ENCODE results near the gene GP5. TPM values are rescaled to one million over a fixed set of nuclear protein-coding genes. Genes with fewer than 3 reads are reported as not detected.

GP5 gene
- total RNA-seq, 1 donor from 2014 or later, result 0.15 TPM

GRCh38 chr3:194386066-194386465 lies 13.0 kb downstream of the GP5 start:
- no peak for DNase-seq
- H3K4me1 Mint-ChIP-seq (ENCODE audit: low read depth, unreplicated experiment), result peaks cover 4% of the 10 kb centered on the region
- no peak overlapping the region for H3K4me3 Mint-ChIP-seq (ENCODE audit: unreplicated experiment)
- peaks cover 8% of the 10 kb centered on the region for H3K27me3 Mint-ChIP-seq (ENCODE audit: unreplicated experiment)
- H3K9me3 Mint-ChIP-seq (ENCODE audit: unreplicated experiment), result peaks cover 6% of the 10 kb centered on the region
- peaks cover 13% of the 10 kb centered on the region for H3K36me3 Mint-ChIP-seq (ENCODE audit: unreplicated experiment)
- TF ChIP-seq, protein P1, sequence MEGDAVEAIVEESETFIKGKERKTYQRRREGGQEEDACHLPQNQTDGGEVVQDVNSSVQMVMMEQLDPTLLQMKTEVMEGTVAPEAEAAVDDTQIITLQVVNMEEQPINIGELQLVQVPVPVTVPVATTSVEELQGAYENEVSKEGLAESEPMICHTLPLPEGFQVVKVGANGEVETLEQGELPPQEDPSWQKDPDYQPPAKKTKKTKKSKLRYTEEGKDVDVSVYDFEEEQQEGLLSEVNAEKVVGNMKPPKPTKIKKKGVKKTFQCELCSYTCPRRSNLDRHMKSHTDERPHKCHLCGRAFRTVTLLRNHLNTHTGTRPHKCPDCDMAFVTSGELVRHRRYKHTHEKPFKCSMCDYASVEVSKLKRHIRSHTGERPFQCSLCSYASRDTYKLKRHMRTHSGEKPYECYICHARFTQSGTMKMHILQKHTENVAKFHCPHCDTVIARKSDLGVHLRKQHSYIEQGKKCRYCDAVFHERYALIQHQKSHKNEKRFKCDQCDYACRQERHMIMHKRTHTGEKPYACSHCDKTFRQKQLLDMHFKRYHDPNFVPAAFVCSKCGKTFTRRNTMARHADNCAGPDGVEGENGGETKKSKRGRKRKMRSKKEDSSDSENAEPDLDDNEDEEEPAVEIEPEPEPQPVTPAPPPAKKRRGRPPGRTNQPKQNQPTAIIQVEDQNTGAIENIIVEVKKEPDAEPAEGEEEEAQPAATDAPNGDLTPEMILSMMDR (IDR thresholded peaks at IDR 0.05; ENCODE audit: partially characterized antibody, unreplicated experiment), result no peak
- no peak overlapping the region for H3K27ac Mint-ChIP-seq (ENCODE audit: unreplicated experiment)

DNA sequence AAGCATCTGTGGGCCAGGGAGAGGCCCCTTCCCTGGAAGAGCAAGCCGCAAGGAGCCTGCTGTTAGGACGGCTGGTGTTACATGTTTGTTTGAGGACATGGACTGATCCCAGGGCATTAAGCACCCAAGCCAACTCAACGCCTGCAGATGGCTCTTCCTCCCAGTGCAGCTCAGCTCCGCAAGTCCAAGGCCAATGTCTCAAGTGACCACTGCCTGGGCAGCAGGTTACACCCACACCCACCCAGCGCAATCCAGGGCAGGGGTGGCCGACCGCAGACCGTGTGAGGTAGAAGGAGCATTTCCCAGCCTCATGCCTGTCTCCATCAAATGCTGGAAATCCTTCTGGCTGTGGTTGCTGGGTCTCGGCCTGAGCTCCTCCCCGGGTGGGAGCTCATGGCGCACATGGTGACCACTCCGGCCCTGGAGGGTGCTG lies 14.5 kb downstream of the GP5 start:
- Mint-ChIP-seq H3K27ac (ENCODE audit: unreplicated experiment) (no peak overlapping the region), H3K9me3 (ENCODE audit: unreplicated experiment) (no peaks in the 10 kb centered on the region), H3K36me3 (ENCODE audit: unreplicated experiment) (no peaks in the 10 kb centered on the region), H3K4me3 (ENCODE audit: unreplicated experiment) (no peak overlapping the region), H3K27me3 (ENCODE audit: unreplicated experiment) (peaks cover 8% of the 10 kb centered on the region), H3K4me1 (ENCODE audit: low read depth, unreplicated experiment) (peaks cover 9% of the 10 kb centered on the region)
- TF ChIP-seq, protein P1 (IDR thresholded peaks at IDR 0.05; ENCODE audit: partially characterized antibody, unreplicated experiment), result no peak
- DNase-seq, result no peak

DNA sequence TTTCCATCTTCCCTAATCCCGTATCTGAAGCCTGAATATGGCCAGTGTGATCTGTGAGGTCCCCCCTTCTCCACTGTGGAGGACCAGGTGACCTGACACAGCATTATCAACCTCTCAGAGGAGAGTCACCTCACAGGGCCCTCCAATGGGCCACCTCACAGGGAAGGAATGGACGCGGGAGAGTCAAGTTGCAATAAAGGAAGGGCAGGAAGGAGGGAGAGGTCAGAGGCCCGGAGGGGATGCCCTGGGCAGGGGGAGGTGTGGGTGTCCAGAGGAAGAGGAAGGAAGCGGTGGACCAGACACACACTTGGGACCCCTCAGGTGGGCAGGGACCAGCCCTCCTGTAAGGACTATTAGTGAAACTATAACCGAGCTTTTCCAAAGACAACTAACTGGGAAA lies 14.9 kb downstream of the GP5 start:
- TF ChIP-seq, protein P1 (IDR thresholded peaks at IDR 0.05; ENCODE audit: partially characterized antibody, unreplicated experiment), result no peak
- no peaks in the 10 kb centered on the region for H3K9me3 Mint-ChIP-seq (ENCODE audit: unreplicated experiment)

DNA sequence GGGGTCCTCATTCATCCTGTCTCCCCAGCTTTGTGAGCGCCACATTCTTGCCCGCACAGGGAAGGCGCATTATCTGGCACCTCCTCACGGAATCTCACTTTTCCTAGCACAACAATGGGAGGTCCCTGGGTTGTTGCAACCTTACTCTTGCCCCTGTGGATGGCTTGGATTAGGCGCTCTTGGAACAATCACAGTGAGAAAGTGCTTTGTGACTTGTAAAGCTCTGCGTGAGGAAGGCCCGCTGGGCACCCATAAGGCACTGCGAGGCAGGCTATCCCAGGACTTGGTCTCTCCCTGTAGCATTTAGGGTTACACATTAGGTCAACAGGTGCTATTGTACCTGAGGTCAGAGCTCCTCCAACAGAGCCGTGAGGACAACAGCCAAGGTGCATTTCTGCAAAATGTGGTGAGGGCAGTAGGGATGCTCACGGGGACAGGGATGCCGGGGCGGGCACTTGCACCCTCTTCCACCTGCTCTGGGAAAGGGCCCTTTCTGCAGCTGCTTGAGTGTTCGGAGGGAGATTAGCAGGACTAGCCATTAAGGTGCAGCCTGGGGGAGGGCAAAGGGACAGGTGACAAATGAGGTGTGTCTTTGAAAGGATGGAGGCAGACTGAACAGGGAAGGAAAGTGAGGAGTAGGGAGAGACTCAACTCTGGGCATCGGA lies 15.7 kb downstream of the GP5 start:
- H3K4me3 Mint-ChIP-seq (ENCODE audit: unreplicated experiment), result no peak overlapping the region
- no peaks in the 10 kb centered on the region for H3K9me3 Mint-ChIP-seq (ENCODE audit: unreplicated experiment)
- H3K36me3 Mint-ChIP-seq (ENCODE audit: unreplicated experiment), result no peaks in the 10 kb centered on the region
- DNase-seq, result no peak
- TF ChIP-seq, protein P1 (IDR thresholded peaks at IDR 0.05; ENCODE audit: partially characterized antibody, unreplicated experiment), result no peak
- H3K27ac Mint-ChIP-seq (ENCODE audit: unreplicated experiment), result no peak overlapping the region
- peaks cover 9% of the 10 kb centered on the region for H3K4me1 Mint-ChIP-seq (ENCODE audit: low read depth, unreplicated experiment)
- peaks cover 8% of the 10 kb centered on the region for H3K27me3 Mint-ChIP-seq (ENCODE audit: unreplicated experiment)

More for the DNA sequence above, 14.9 kb downstream of the GP5 start:
- Mint-ChIP-seq H3K36me3 (ENCODE audit: unreplicated experiment) (no peaks in the 10 kb centered on the region), H3K27me3 (ENCODE audit: unreplicated experiment) (peaks cover 8% of the 10 kb centered on the region), H3K4me1 (ENCODE audit: low read depth, unreplicated experiment) (peaks cover 9% of the 10 kb centered on the region), H3K27ac (ENCODE audit: unreplicated experiment) (no peak overlapping the region), H3K4me3 (ENCODE audit: unreplicated experiment) (no peak overlapping the region)
- DNase-seq, result no peak

DNA sequence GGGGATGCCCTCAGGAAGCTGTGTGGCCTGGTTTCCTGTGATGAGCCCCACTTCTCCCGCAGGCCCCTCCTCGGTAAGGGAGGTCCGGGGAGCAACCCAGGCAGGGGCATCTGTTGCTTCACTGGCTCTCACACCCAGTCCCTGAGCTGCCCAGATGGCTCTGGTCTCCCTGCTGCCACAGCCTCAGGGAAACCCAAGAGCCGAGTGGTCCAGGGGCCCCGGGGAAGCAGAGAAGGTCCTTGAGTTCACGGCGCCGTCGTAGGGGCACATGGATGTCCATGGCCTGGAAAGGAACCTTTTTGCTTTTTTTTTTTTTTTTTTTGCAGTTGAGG lies 16.2 kb downstream of the GP5 start:
- Mint-ChIP-seq H3K27ac (ENCODE audit: unreplicated experiment) (no peak overlapping the region), H3K4me1 (ENCODE audit: low read depth, unreplicated experiment) (peaks cover 9% of the 10 kb centered on the region), H3K9me3 (ENCODE audit: unreplicated experiment) (no peaks in the 10 kb centered on the region), H3K27me3 (ENCODE audit: unreplicated experiment) (peaks cover 8% of the 10 kb centered on the region), H3K36me3 (ENCODE audit: unreplicated experiment) (no peaks in the 10 kb centered on the region), H3K4me3 (ENCODE audit: unreplicated experiment) (no peak overlapping the region)
- no peak for DNase-seq
- TF ChIP-seq, protein P1 (IDR thresholded peaks at IDR 0.05; ENCODE audit: partially characterized antibody, unreplicated experiment), result no peak

Measured in glutamatergic neuron (in vitro differentiated cells).